CD4-positive, alpha-beta T cell treated with Interleukin-17A for 1 hour (primary cell): ENCODE measurements around the gene RAPGEF6.
A peak's percentile ranks its signal among the peaks of the same experiment; 100 is the strongest.
"Not testable (repeated sequence)": the region's sequence is repeated elsewhere in the genome, so short reads cannot be mapped to it uniquely, and the experiment has no call there.

Experiments used
- DNase-seq: peaks from one replicate; pipeline ENCODE4 v3.0.0-alpha.2; 2020

The RAPGEF6 gene

GRCh38 chr5:131381021-131381420 is 254.0 kb downstream of the RAPGEF6 start:
- peak; percentile 66 for DNase-seq

- not testable (repeated sequence) for DNase-seq
Observed at GRCh38 chr5:131380238-131380637, 254.8 kb downstream of the RAPGEF6 start.

GRCh38 chr5:131379723-131380122 is 255.3 kb downstream of the RAPGEF6 start:
- peak; percentile 95 for DNase-seq

- DNase-seq, result peak; percentile 81
Observed at GRCh38 chr5:131378721-131379541, 256.1 kb downstream of the RAPGEF6 start.

- DNase-seq, result no peak
Observed at GRCh38 chr5:131377785-131378325, 257.2 kb downstream of the RAPGEF6 start.

GRCh38 chr5:131377346-131377745 is 257.7 kb downstream of the RAPGEF6 start:
- DNase-seq, result no peak

- peak; percentile 68 for DNase-seq
Observed at GRCh38 chr5:131375351-131375750, 259.7 kb downstream of the RAPGEF6 start.
